Fibroblast of lung (primary cell): ENCODE data around the gene C1orf105.

ENCODE experiments used
- EZH2 ChIP-seq: IDR thresholded peaks from 2 replicates; pipeline ENCODE4 v1.5.1; 2012; ENCODE audit warnings: low read length, control low read depth, mild to moderate bottlenecking; ENCODE audit errors: missing control alignments
- TF ChIP-seq, protein P1 (sequence below), 2 donors: IDR thresholded peaks in 1 of 2; conservative IDR thresholded peaks in 1 of 2; 1 replicate in 1 of 2; 2 replicates in 1 of 2; pipeline ENCODE4 v1.5.1; 2011 to 2012; ENCODE audit warnings: low read length in 2 of 2, control low read depth in 1 of 2, inconsistent platforms in 1 of 2, low read depth in 1 of 2, mild to moderate bottlenecking in 1 of 2

DNA sequence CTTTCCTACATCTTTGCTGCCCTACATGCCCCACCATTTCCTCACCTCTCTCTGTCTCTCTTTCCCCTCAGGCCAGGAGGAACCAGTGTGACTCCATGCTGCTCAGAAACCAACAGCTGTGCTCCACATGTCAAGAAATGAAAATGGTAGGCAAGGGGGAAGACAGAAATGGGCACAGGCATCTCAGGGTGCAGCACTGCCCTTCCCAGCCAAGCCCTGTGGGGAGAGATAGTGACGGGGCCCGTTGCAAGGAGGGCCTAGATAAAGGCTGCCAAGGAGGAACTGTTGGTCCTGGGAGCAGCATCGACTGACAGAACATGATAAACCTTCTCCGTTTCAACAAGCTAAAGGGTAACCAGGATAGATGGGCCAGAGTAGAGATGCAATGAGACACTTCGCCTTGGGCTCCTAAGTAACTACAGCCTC lies 35.9 kb downstream of the C1orf105 start:
- no peak for TF ChIP-seq EZH2
- TF ChIP-seq, protein P1, sequence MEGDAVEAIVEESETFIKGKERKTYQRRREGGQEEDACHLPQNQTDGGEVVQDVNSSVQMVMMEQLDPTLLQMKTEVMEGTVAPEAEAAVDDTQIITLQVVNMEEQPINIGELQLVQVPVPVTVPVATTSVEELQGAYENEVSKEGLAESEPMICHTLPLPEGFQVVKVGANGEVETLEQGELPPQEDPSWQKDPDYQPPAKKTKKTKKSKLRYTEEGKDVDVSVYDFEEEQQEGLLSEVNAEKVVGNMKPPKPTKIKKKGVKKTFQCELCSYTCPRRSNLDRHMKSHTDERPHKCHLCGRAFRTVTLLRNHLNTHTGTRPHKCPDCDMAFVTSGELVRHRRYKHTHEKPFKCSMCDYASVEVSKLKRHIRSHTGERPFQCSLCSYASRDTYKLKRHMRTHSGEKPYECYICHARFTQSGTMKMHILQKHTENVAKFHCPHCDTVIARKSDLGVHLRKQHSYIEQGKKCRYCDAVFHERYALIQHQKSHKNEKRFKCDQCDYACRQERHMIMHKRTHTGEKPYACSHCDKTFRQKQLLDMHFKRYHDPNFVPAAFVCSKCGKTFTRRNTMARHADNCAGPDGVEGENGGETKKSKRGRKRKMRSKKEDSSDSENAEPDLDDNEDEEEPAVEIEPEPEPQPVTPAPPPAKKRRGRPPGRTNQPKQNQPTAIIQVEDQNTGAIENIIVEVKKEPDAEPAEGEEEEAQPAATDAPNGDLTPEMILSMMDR (conservative IDR thresholded peaks at IDR 0.05 in 1 of 2, IDR thresholded peaks at IDR 0.05 in 1 of 2; ENCODE audit: low read depth in 1 of 2, low read length in 2 of 2): no peak
